Measurements from ENCODE around the gene IL2RA. TPM values are rescaled to one million over a fixed set of nuclear protein-coding genes. Genes with fewer than 3 reads are reported as not detected.

IL2RA gene
- total RNA-seq, 3 donors from 2014 or later: 0.33 to 1.3 (median 0.88) TPM

DNA sequence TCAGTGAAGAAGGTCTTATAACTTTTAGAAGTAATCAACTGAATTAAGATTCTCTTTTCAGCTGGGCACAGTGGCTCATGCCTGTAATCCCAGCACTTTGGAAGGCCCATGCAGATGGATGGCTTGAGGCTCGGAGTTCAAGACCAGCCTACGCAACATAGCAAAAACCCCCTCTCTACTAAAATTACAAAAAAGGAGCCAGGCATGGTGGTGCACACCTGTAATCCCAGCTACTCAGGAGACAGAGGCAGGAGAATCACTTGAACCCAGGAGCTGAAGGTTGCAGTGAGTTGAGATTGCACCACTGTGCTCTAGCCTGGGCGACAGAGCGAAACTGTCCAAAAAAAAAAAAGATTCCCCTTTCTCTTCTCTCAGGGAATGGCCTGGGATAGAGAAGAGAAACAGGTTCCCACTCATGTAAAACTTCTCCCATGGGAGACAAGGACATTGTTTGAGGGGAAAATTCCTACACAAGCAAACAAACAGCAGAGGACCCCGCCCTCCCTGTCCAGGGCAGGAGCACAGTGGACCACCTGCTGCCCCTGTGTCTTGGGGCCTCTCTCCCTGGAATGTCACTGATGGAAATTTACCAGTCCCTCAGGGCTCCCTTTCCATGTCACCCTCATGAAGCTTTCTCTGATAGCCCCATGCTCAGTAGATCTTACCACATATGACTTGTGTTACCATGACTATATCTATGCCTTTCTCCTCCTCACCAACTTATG lies 5.6 kb downstream of the IL2RA start:
- H3K27ac ChIP-seq: peak overlapping the region in 1 of 2 donors; percentile 19
- no peaks in the 10 kb centered on the region for H3K9me3 ChIP-seq
- no peak overlapping the region for H3K4me3 ChIP-seq
- peaks cover 0 to 6% of the 10 kb centered on the region in 2 donors for H3K4me1 ChIP-seq
- H3K36me3 ChIP-seq: no peaks in the 10 kb centered on the region
- H3K27me3 ChIP-seq: no peaks in the 10 kb centered on the region
- DNase-seq (ENCODE audit: low spot score in 2 of 2): no peak
- intact Hi-C loops (cut with DNase I; ENCODE audit: low total_unique reads): loop anchor here (5.0 kb wide), 1 partner anchor 1336 kb away; no protein-coding TSS in a partner anchor
- TF ChIP-seq POLR2AphosphoS5 (IDR thresholded peaks at IDR 0.05) (no peak), POLR2A (IDR thresholded peaks at IDR 0.05) (no peak)
- TF ChIP-seq, protein P1, sequence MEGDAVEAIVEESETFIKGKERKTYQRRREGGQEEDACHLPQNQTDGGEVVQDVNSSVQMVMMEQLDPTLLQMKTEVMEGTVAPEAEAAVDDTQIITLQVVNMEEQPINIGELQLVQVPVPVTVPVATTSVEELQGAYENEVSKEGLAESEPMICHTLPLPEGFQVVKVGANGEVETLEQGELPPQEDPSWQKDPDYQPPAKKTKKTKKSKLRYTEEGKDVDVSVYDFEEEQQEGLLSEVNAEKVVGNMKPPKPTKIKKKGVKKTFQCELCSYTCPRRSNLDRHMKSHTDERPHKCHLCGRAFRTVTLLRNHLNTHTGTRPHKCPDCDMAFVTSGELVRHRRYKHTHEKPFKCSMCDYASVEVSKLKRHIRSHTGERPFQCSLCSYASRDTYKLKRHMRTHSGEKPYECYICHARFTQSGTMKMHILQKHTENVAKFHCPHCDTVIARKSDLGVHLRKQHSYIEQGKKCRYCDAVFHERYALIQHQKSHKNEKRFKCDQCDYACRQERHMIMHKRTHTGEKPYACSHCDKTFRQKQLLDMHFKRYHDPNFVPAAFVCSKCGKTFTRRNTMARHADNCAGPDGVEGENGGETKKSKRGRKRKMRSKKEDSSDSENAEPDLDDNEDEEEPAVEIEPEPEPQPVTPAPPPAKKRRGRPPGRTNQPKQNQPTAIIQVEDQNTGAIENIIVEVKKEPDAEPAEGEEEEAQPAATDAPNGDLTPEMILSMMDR (IDR thresholded peaks at IDR 0.05): no peak

DNA sequence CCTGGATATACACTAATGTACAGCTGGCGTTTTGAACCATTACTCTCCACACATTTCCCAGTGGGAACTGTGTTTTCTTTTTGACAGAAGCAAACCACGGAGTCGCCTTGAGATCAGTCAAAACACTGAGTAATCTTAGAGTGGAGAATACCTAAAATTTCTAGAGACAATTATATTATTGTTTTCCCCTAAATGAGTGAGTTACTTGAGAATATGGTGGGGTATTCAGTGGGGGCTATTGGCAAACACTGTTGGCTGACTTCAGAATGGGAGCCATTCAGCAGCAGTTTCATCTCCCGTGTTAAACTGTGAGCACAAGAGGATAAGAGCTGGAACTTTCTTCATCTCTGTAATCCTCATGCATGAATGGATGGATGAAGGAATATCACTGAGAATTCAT lies 6.2 kb downstream of the IL2RA start:
- peaks cover 0 to 6% of the 10 kb centered on the region in 2 donors for H3K4me1 ChIP-seq
- intact Hi-C loops (cut with DNase I; ENCODE audit: low total_unique reads): loop anchor here (5.0 kb wide), 1 partner anchor 1336 kb away; no protein-coding TSS in a partner anchor
- no peak for DNase-seq (ENCODE audit: low spot score in 2 of 2)
- H3K27ac ChIP-seq: no peak overlapping the region
- TF ChIP-seq, protein P1 (IDR thresholded peaks at IDR 0.05): no peak
- TF ChIP-seq POLR2AphosphoS5 (IDR thresholded peaks at IDR 0.05): no peak
- no peak for TF ChIP-seq POLR2A (IDR thresholded peaks at IDR 0.05)
- no peaks in the 10 kb centered on the region for H3K9me3 ChIP-seq
- H3K4me3 ChIP-seq: no peak overlapping the region
- no peaks in the 10 kb centered on the region for H3K27me3 ChIP-seq
- H3K36me3 ChIP-seq: no peaks in the 10 kb centered on the region

DNA sequence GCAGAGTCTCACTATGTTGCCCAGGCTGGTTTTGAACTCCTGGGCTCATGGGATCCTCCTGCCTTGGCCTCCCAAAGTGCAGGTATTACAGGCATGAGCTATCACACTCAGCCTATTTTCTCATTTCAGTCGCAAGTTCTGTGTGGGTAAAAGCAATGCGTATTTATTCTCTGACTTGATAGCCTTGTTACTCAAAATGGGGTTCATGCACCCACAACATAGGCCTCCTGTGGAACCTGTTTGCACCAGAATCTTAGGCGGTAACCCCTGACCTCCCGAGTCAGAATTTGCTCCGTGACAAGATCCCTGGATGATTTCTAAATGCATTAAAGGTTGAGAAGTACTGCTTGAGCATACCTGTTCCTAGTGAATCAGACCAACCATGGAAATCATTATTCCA lies 7.3 kb downstream of the IL2RA start:
- TF ChIP-seq, protein P1 (IDR thresholded peaks at IDR 0.05): no peak
- TF ChIP-seq POLR2A (IDR thresholded peaks at IDR 0.05): no peak
- TF ChIP-seq POLR2AphosphoS5 (IDR thresholded peaks at IDR 0.05): no peak
- Histone ChIP-seq H3K27ac (no peak overlapping the region), H3K4me3 (no peak overlapping the region), H3K4me1 (peaks cover 4 to 6% of the 10 kb centered on the region in 2 donors), H3K36me3 (no peaks in the 10 kb centered on the region), H3K27me3 (no peaks in the 10 kb centered on the region), H3K9me3 (no peaks in the 10 kb centered on the region)
- no peak for DNase-seq (ENCODE audit: low spot score in 2 of 2)
- intact Hi-C loops (cut with DNase I; ENCODE audit: low total_unique reads): loop anchor here (5.0 kb wide), 1 partner anchor 1337 kb away; no protein-coding TSS in a partner anchor

DNA sequence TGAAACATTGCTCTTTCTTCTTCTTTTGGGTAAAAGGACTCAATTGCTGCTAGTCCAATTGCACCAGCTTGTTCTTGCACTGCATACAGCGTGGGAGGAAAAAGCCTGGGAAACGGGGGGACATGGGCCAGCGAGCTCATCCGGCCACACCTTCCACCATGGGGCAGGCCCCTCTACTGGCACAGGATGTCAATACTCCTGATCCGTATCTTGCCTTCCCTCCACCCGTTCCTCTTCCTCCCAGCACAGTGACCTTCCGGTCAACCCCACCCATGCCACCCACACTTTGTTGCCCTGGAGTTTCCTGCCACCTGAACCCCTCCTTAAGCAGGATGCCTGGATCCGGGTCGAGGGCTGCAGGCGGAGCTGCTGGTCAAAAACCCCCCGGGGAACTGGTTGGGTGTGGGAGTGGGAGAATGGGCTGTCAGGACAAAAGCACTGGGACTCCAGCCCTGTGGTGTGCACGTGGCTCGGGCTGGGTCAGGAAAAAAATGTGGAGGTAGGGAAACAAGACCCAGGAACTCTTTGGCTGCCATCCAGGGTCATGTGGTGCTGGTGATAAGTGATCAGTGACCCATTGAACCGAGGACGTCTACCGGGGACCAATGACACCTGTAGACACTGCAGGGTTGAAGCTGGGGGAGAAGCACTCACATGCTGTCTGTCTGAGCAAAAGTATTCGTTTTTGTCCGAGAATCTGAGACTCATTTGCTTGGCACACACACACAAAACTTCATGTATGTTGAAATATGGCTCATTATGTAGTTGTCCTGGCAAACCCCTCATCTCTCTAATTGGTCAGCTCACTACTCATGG lies 8.1 kb downstream of the IL2RA start:
- peak overlapping the region in 1 of 3 donors; percentile 12 for H3K4me3 ChIP-seq
- peak overlapping the region in 1 of 2 donors; percentile 51 for H3K27ac ChIP-seq
- peak in 1 of 3 donors; percentile 43 for TF ChIP-seq POLR2AphosphoS5 (IDR thresholded peaks at IDR 0.05)
- no peak for TF ChIP-seq POLR2A (IDR thresholded peaks at IDR 0.05)
- TF ChIP-seq, protein P1 (IDR thresholded peaks at IDR 0.05): no peak
- H3K27me3 ChIP-seq: no peaks in the 10 kb centered on the region
- DNase-seq (ENCODE audit: low spot score in 2 of 2): no peak
- H3K36me3 ChIP-seq: no peaks in the 10 kb centered on the region
- no peaks in the 10 kb centered on the region for H3K9me3 ChIP-seq
- intact Hi-C loops (cut with DNase I; ENCODE audit: low total_unique reads): no loop called here
- peaks cover 4 to 6% of the 10 kb centered on the region in 2 donors for H3K4me1 ChIP-seq

All from breast epithelium (tissue), 4 donors.